Neutrophil (primary cell): ENCODE results near the gene MYBBP1A.

Experiments
- H3K27ac ChIP-seq: fragments of 200-600 bp; sonication (generic); 2 replicates; pipeline ENCODE4 v1.5.1; 2016; ENCODE audit warnings: mild to moderate bottlenecking, moderate library complexity
- H3K27me3 ChIP-seq: fragments of 200-600 bp; sonication (generic); 2 replicates; pipeline ENCODE4 v1.6.0; 2016; ENCODE audit warnings: mild to moderate bottlenecking
- H3K36me3 ChIP-seq: fragments of 200-600 bp; sonication (generic); 2 replicates; pipeline ENCODE4 v1.5.1; 2017
- H3K4me1 ChIP-seq, 2 experiments: fragments of 200-600 bp in 1 of 2; sonication (generic) in 1 of 2; 1 replicate in 1 of 2; 2 replicates in 1 of 2; pipeline versions ENCODE4 v1.5.1 to v1.6.1; 2013 to 2016; ENCODE audit warnings: low read depth in 1 of 2, low read length in 1 of 2, mild to moderate bottlenecking in 1 of 2, moderate library complexity in 1 of 2; ENCODE audit not compliant: control insufficient read depth in 1 of 2, insufficient read depth in 1 of 2
- H3K4me3 ChIP-seq, 2 experiments: fragments of 200-600 bp in 1 of 2; sonication (generic) in 1 of 2; 1 replicate in 1 of 2; 2 replicates in 1 of 2; pipeline ENCODE4 v1.5.1; 2013 to 2016; ENCODE audit warnings: low read depth in 1 of 2, low read length in 1 of 2, mild to moderate bottlenecking in 1 of 2, moderate library complexity in 1 of 2
- H3K9me3 ChIP-seq: fragments of 200-600 bp; sonication (generic); 2 replicates; pipeline ENCODE4 v1.5.1; 2016
- CTCF ChIP-seq: fragments of 200-600 bp; sonication (generic); IDR thresholded peaks from 2 replicates; pipeline ENCODE4 v1.5.1; 2016; ENCODE audit warnings: antibody characterized with exemption

The MYBBP1A gene

GRCh38 chr17:4577386-4577993 lies 22.3 kb upstream of the MYBBP1A start:
- Histone ChIP-seq H3K27ac (no peak overlapping the region), H3K27me3 (peaks cover 28% of the 10 kb centered on the region), H3K4me3 (no peak overlapping the region), H3K4me1 (no peaks in the 10 kb centered on the region), H3K9me3 (no peaks in the 10 kb centered on the region), H3K36me3 (no peaks in the 10 kb centered on the region)
- TF ChIP-seq CTCF, result no peak

- no peak overlapping the region for H3K27ac ChIP-seq
- TF ChIP-seq CTCF, result no peak
- no peak overlapping the region for H3K4me3 ChIP-seq
- no peaks in the 10 kb centered on the region for H3K9me3 ChIP-seq
- H3K36me3 ChIP-seq, result no peaks in the 10 kb centered on the region
- H3K4me1 ChIP-seq, result no peaks in the 10 kb centered on the region
- H3K27me3 ChIP-seq, result peaks cover 21% of the 10 kb centered on the region
These were observed 21.6 kb upstream of the MYBBP1A start for GRCh38 chr17:4576729-4577322.

GRCh38 chr17:4576161-4576558 lies 21.0 kb upstream of the MYBBP1A start:
- Histone ChIP-seq H3K27ac (no peak overlapping the region), H3K36me3 (no peaks in the 10 kb centered on the region), H3K27me3 (peaks cover 19% of the 10 kb centered on the region), H3K9me3 (no peaks in the 10 kb centered on the region), H3K4me1 (no peaks in the 10 kb centered on the region), H3K4me3 (no peak overlapping the region)
- TF ChIP-seq CTCF, result no peak

- H3K27ac ChIP-seq, result no peak overlapping the region
- H3K4me3 ChIP-seq, result no peak overlapping the region
- peaks cover 8% of the 10 kb centered on the region for H3K27me3 ChIP-seq
- H3K4me1 ChIP-seq, result no peaks in the 10 kb centered on the region
- no peaks in the 10 kb centered on the region for H3K9me3 ChIP-seq
- no peaks in the 10 kb centered on the region for H3K36me3 ChIP-seq
- no peak for TF ChIP-seq CTCF
These were observed 19.4 kb upstream of the MYBBP1A start for GRCh38 chr17:4574448-4575045.

GRCh38 chr17:4573669-4574068 lies 18.5 kb upstream of the MYBBP1A start:
- no peaks in the 10 kb centered on the region for H3K4me1 ChIP-seq
- no peaks in the 10 kb centered on the region for H3K9me3 ChIP-seq
- no peak for TF ChIP-seq CTCF
- no peak overlapping the region for H3K4me3 ChIP-seq
- no peak overlapping the region for H3K27ac ChIP-seq
- H3K27me3 ChIP-seq, result peaks cover 8% of the 10 kb centered on the region
- H3K36me3 ChIP-seq, result no peaks in the 10 kb centered on the region
